Suppressor macrophage treated with lipopolysaccharide for 1 hour (primary cell): ENCODE results near the gene PAQR6.

Experiments
- DNase-seq, 3 donors: peaks; one replicate each; pipeline ENCODE4 v3.0.0-alpha.2; 2020 to 2022

Gene PAQR6

DNA sequence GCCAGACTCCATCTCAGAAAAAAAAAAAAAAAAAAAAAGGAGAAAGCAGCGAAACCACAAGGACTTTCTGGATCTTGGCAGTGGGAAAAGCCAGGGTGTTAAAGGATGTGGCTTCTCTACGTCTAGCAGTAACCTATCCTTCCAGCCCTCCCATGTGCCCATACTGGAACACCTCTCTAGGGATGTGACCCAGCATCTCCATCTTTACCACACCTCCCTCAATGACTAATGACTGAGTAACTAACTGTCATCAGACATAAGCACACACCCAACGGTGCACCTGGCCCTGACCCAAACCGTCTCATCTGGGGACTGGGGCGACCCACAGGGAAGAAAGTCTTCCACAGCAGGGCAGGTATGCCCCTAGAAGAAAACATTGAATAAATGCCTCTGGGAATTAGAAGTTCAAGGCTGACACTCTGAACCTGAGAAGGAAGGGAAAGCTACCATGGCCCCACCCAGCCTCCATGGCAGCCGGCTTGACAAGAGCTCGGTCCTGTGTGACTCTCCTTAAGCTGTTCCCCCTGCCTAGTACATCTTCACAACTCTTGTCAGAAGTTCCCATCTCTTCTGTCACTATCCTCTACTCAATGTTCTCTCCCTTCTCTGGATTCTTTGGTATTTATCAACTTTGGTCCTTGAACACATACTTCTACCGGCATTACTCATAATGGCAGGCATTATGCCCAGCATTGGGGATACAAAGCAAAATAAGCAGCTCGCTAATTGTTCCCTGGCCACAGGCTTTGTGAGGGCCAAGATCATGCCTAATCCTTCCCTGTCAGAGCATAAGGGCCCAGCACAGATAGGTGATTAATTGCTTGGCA, 14.8 kb upstream of the PAQR6 start:
- DNase-seq, result no peak

DNA sequence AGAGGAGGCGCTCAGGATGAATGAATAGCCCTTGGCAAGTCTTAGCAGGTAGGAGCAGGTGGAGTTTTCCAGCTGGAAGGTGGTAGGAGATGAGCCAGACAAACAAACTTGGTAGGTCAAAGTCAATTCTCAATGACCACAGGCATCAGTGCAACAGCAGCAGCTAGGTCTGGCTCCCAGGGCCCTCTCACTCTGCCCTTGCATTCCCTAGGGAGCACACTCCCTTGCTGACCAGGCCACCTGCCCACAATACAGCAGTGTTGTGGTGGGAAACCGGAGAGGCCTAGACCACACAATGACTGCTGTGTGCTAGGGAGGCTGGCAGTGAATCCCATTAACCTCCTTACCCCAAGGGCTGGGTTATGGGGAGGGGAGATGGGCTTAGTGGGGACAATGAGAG, 13.0 kb upstream of the PAQR6 start:
- no peak for DNase-seq

DNA sequence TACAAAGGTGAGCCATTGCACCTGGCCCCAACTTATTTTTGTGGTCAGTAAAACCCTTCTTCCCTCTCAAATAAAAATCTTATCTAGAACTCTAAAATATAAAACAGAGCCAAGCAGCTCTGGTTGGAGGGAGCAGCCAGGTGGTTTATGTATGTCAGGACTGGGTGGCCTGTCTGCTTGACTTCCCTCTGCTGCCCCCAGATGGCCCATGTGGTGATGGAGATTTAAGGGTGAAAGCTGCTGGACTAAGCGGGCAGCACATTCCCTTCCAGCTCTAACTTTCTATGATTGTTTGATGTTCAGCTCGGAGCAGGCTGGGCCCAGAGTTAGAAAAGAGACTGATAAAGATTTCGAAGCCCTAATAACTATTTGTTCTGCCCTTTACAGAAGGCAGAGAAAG, 11.9 kb upstream of the PAQR6 start:
- no peak for DNase-seq

DNA sequence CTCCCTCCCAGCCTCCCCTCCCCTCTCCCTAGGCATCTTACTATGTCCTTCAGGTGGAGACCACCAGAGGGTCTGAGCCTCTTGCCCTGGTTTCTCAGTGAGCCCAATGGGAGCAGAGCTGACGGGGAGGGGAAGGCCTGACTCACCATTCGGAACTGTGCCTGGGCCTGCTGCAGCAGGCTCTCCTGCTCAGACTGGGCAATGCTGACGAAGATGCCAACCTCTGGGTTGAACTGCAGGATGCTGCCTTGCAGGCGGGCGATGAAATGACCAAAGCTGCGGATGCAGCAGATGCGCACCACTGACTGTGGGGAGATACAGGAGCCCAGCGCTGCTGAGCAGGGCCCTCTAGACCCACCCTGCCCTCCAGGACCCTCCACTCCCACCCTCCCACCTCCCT, 11.0 kb upstream of the PAQR6 start:
- no peak for DNase-seq

DNA sequence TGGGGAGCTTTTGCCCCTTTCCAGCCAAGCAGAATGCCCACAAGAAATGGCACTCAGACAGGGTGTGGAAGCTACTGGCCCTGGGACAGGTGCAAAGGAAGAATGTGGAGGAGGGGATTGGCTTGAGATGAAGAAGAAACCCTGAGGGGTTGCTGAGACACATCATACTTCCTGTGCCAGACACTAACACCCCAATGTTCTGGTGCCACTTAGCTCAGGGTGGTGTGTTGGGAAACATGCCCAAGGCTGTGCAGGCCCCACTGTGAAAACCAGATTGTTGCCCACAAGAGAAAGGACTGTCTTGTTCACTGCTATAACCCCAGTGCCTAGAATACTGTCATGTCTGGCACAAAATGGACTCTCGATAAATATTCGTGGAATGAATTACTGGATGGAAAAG, 9.9 kb upstream of the PAQR6 start:
- no peak for DNase-seq

DNA sequence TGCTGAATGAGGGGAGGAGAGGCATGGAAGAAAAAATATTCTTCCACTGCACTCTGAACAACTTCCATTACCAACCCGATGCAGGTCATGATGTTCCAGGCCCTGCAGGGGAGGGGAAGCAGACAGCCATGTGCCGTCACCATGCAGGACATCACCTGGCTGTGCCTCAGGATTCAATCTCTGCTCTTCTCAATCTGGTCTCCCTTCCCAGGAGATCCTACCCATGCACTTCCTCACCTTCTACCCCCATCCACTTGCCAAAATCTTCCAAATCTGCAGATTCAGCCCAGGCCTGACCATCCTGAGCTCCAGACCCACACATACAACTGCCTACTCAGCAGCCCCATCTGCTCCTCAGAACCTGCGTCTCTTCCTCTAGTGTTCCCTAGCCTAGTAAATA, 5.8 kb upstream of the PAQR6 start:
- no peak for DNase-seq

DNA sequence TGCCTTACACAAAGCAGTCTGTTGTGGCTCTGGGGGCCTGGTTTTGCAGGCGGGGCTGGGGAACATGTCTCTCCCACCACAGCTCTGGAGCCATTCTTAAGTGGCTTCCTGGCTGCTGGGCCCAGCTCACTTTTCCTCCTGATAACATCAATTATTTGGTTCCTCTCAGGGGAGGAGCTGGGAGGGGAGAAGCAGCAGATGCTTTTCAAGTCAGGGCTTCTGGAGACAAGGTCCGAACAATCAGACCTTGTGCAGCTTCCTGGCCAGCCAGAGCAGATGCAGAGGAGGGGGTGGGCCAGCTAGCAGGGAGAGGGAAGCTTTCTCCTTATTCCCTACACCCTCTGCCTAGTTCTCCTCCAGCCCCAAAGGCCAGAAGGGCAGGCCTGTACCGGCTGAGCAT, 3.7 kb upstream of the PAQR6 start:
- no peak for DNase-seq

DNA sequence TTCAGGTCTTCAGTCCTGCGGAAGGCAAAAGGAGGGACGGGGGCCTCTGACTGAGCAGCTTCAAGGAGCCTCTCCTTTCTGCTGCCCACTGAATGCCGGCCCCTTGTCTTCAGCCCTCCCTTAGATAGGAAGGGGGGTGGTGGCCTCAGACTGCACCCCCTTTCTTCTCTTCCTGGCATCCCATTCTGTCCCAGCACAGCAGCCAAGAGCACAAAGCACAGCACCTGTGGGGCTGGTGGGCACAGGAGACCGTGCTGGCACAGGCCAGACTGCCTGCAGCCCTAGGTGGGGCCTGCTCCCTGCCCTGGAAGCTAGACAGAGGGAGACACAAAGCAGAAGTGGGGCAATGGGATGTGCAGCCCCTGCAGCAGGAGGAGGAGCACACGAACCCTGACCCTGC, 1.7 kb upstream of the PAQR6 start:
- DNase-seq, result no peak

DNA sequence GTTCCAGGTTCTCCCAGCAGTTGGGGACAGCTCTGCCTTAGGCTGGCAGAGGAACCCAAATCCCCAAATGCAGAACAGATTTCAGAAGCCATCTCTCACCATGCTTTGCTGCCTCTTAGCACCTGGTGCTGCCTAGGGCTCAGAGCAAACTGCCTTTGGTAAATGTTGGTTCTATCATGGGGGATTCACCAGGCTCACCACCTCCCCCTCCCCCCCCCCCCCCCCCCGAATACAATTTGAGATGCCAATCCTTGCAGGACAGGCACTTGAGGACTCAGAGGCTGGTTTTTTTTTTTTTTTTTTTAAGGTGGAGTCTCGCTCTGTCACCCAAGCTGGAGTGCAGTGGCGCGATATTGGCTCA, 447 bp upstream of the PAQR6 start:
- no peak for DNase-seq

DNA sequence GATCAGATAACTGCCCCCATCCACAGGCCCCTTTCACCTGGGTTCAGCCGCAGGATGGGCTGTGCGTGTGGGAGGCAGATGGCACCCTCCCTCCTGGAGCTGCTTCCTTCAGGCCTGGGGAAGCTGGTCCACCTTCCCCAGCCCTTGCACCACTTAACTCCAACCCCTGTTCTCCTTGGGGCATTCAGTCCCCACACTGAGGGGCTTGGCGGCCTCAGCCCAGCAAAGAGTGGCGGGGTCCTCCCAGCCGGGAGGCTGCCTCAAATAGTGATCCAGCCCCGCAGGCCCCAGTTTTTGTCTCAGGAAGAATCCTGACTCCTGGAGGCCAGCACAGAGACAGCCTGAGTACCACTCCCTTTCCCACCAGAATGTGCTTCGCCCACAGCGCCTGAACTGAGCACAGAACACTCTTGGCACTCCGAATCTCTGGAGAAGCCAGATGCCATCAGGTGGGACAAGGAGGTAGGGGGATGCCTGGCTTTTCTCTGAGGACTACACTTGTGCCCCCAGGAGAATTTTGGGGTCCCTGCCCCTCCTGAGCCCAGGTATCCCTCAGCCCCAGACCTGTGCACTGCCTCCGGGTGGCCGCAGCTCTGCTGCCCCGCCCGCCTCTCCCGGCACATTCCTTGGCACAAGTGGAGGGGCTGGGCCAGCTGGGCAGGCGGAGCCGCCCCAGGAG, 936 bp downstream of the PAQR6 start:
- no peak for DNase-seq

DNA sequence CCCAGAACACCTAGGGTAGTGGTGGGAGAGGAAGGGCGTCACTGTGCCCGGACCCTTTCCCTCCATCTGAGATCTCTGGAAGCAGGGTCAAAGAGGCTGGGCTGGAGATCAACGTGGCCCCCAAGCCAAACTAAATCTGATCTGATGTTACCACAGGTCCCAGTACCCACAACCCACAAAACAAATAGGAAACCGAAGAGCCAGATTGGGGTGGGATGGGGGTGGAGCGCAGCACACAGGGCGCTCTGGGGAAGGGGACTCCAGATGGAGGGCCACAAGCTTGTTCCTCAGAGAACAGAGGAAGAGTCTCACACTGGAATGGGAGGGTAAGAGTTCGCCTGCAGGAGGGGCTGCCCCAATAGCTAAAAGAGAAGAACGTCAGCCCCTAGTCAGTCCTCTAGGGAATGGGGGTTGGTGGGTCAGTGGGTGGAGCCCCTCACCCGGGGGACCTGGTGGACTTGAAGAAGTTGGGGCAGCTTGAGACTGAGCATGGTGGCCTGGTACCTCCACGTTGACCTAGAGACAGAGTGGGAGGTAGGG, 1.5 kb downstream of the PAQR6 start:
- DNase-seq, result no peak

DNA sequence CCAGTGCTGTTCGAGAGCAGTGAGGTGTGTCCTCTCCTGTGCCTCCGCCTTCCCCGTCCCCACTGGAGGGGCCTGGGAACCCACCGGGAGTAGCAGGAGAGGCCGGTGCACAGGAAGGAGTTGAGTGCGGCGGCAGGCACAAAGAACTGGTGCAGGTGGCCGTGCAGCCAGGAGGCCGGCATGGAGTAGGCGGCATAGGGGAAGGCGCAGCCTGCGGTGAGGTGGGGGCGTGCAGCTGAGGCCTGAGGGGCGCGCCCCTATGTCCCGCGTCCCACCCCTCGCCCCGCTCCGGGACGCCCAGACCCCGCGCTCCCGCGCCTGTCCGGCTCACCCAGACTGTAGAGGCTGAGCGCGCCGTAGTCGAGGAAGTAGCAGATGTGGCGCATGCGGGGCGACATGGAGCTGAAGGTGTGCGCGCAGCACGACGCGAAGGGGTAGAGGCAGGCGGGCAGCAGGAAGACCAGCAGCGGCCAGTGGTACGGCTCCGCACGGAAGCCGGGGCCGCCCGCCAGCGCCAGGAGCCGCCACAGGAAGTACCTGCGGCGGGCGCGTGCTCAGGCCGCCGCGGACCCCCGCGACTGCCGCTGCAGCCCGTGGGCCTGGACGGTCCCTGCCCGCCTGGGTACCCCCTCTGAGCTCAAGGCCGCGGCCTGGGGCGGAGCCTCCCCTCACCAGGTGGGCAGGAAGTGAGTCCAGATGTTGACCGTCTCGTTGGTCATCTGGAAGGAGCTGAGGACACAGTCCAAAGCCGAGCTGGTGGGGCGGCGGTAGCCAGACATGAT, 2.2 kb downstream of the PAQR6 start:
- DNase-seq, result peak in 2 of 3 donors; percentile 20 to 33

DNA sequence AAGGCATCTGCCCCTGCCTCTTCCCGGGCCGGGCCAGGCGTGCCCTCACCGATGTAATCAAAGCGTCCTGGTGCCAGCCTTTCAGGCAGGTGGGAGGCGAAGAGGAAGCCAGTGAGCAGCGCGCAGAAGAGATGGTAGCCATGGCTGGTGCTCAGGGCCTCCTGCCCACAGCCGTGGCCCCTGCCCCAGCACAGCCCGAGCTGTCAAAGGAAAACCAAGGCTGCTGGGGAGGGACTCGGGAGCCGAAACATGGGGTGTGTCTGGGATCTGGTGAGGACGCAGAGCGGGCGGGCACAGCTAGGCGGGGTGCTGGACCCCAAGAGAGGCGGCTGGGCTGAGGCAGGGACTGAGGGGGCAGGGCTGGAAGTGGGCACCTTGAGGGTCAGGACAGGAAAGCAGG, 3.1 kb downstream of the PAQR6 start:
- no peak for DNase-seq

DNA sequence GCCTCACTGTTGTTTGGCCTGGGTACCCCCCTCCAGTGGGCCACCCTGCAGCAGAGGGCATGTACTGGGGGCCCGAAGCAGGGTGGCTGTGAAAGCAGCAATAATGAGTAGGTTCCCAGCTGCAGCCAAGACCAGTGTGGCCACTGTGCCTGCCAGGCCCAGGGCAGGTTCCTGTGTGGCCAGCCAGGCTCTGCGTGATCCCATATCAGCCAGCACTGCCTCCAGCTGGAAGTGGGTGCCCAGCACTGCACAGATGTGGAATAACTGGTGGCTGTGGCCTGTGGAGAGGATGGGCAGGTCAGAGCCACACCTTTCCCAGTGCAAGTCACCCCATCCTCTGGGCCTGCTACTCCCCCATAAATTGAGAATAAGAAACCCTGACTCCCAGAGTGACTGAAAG, 3.7 kb downstream of the PAQR6 start:
- DNase-seq, result no peak

DNA sequence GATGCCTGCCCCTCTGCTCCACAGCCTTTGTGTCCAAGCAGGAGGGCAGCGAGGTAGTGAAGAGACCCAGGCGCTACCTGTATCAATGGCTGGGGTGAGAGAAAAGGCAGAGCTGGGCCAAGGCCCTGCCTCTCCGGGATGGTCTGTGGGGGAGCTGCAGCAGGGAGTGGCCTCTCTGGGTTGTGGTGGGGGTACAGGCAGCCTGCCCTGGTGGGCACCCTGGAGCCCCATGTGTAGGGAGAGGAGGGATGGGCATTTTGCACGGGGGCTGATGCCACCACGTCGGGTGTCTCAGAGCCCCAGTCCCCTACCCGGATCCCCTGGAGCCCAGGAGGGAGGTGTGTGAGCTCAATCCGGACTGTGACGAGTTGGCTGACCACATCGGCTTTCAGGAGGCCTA, 5.1 kb downstream of the PAQR6 start:
- DNase-seq, result no peak

DNA sequence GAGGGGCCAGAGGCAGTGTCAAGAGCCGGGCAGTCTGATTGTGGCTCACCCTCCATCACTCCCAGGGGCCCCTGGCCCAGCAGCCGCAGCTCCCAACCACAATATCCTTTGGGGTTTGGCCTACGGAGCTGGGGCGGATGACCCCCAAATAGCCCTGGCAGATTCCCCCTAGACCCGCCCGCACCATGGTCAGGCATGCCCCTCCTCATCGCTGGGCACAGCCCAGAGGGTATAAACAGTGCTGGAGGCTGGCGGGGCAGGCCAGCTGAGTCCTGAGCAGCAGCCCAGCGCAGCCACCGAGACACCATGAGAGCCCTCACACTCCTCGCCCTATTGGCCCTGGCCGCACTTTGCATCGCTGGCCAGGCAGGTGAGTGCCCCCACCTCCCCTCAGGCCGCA, 5.9 kb downstream of the PAQR6 start, which contains the start of gene BGLAP:
Gene BGLAP (plus strand): TSS at position 259 of the 400 bp plus-strand sequence. CDS start 48 bp downstream, at position 307.
- DNase-seq, result no peak

DNA sequence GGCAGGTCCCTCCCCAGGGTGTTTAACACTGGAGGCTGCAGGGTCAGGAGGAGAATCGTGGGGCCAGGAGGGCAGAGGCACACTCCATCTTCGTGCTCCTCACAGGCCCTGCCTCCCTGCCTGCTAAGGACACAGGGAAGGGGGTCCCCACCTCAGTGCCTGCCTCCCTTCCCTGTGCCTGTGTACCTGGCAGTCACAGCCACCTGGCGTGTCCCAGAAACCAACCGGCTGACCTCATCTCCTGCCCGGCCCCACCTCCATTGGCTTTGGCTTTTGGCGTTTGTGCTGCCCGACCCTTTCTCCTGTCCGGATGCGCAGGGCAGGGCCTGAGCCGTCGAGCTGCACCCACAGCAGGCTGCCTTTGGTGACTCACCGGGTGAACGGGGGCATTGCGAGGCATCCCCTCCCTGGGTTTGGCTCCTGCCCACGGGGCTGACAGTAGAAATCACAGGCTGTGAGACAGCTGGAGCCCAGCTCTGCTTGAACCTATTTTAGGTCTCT, 6.5 kb downstream of the PAQR6 start:
- DNase-seq, result peak; percentile 36 to 52 (median 37)

DNA sequence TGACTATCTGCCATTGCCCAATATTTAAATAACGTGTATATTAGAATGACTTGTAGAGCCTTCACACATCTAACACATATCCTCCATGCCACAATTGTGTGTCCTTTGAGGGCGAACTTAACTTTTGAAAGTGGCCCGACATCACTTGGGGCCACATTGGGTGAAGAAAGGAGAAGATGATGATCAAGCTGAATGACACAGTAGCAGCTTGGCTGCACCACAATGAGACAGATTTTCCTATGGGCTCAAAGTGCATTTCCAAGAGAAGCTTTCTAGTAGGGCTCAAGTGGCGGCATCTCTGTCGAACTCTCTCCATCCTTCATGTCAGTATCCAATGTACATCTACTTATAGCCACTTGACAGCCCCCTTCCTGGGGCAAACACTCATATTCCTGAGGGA, 9.6 kb downstream of the PAQR6 start:
- no peak for DNase-seq

DNA sequence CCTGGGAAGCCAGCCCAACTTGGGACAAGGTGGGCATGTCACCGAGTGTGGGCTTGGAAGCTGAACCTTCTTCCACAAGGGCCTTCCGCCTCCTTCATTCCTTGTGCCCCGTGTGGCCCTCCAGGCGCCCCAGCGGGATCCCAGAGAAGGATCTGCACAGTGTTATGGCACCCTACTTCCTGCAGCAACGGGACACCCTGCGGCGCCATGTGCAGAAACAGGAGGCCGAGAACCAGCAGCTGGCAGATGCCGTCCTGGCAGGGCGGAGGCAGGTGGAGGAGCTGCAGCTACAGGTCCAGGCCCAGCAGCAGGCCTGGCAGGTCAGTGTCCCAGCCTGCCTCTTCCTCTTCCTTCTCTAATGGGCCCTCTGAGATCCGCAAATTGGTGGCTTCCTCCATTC, 11.7 kb downstream of the PAQR6 start:
- no peak for DNase-seq

DNA sequence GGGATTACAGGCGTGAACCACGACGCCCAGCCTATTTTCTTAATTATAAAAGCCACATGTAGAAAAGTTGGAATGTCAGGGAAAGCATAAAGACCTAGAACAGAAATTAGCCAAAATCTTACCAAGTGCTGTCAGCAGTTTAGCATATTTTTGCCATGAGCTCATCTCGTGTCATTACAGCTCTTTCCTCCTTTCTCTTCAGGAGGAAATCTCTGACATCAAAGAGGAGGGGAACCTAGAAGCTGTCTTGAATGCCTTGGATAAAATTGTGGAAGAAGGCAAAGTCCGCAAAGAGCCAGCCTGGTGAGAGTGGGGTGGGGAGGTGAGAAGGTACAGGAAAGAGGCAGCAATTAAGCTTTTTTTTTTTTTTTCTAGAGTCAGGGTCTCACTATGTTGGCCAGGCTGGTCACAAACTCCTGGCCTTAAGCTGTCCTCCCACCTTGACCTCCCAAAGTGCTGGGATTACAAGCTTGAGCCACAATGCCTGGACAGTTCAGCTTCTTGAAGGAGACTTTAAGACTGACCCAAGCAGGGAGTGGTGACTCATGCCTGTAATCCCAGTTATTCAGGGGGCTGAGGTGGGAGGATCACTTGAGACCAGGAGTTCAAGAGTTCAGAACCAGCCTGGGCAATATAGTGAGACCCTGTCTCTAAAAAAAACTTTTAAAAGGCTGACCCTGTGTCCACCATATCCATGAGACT, 14.3 kb downstream of the PAQR6 start:
- no peak for DNase-seq

DNA sequence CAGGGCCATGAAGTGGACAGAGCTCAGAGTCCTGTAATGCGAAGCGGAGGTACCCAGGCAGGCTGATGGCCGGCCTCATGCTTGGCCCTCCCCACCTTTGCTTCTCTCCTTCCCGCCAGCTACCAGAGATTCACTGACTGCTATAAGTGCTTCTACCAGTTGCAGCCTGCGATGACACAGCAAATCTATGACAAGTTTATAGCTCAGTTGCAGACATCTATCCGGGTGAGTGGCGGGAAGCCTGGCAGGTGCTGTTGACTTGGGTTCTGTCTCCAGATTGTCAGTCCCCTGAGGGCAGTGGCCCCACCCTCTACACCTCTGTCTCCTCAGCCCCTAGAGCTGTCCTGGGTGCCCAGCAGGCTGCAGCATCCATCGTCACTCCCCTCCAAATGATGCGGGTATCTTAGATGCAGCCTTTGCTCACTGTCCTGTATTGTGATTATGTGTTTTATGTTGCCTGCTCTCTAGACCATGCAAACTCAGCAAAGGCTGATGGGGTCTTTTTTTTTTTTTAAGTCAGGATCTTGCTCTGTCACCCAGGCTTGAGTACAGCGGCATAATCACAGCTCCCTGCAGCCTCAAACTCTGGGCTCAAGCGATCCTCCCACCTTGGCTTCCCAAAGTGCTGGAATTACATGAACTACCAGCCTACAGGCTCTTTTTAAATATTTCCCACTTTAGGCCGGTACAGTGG, 15.5 kb downstream of the PAQR6 start:
- no peak for DNase-seq

DNA sequence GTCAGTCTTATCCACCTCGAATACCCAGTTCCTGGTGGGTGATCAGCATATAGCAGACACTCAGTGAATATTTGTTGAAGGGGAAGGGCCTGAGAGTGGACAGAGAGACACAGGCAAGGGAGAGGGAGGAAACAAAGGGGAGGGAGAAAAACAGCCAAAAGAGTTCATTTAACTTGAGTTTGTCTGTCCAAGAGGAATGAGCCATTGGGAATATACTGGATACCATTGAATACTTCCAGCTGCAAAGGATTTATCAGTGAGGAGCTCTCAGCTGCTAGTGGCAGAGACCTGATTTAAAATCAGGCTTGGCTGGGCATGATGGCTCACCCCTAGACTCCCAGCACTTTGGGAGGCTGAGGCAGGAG, 17.4 kb downstream of the PAQR6 start:
- no peak for DNase-seq
